Transverse colon (tissue), 4 donors: ENCODE results near the gene DPP4.

Source experiments
- CTCF ChIP-seq, 5 experiments: fragments of 200-600 bp in 3 of 5; fragments of 450-650 bp in 2 of 5; sonication (generic) in 3 of 5; IDR thresholded peaks; 1 replicate in 2 of 5; 2 replicates in 3 of 5; pipeline ENCODE4 v1.5.1; 2016 to 2017; ENCODE audit warnings: antibody characterized with exemption in 5 of 5, inconsistent platforms in 3 of 5, mild to moderate bottlenecking in 2 of 5, moderate library complexity in 1 of 5
- POLR2A ChIP-seq: fragments of 450-650 bp; IDR thresholded peaks from one replicate; pipeline ENCODE4 v1.6.1; 2016; ENCODE audit warnings: antibody characterized with exemption, mild to moderate bottlenecking, moderate library complexity
- POLR2AphosphoS5 ChIP-seq, 3 donors: sonication (generic); formaldehyde crosslinking; IDR thresholded peaks; one replicate each; pipeline ENCODE4 v1.6.1; 2016; ENCODE audit warnings: antibody characterized with exemption in 3 of 3

DNA sequence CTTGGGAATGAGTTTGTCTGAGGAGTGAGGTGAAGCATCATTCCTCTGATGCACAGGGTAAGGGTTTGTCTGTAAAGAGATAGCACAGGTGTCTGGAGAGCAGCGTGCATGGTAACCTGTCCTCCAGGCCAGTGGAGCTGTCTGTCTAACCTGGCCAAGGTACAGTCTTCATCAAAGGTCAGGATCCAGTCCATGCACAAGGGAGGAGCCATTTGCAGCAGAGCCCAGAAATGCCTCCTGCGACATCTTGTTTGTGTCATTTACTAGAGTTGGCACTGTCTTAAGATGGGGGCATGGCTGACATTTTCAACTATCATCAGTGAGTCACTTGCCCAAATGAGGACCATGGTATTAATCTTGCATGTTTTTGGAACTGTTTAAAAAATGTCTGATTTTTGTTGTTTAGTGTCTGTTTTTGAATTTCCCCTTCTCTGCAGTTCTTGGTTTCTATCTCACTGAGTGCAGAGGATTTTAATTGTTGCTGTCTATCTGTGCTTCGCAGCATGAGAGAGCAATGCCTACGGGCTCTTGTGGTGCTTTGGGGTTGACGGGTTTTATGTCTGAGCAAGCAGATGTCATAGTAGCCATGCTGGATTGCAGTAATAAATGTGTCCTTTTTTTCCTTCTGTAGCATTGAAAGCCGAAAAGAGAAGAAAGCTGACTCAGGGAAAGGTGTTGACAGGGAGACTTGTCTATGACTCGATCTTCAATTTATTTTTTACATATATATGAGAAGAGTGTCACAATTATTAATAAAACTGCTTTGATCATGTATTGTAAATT is 91.3 kb downstream of the DPP4 start:
- TF ChIP-seq POLR2A (no peak), POLR2AphosphoS5 (IDR thresholded peaks at IDR 0.05) (no peak), CTCF (IDR thresholded peaks at IDR 0.05) (no peak)
